SJSA1 (cell line): ENCODE data around the gene MAP3K7. TPM values are rescaled to one million over a fixed set of nuclear protein-coding genes. Genes with fewer than 3 reads are reported as not detected.
A peak's percentile ranks its signal among the peaks of the same experiment; 100 is the strongest.

Source experiments
- DNase-seq, 2 experiments: peaks; one replicate each; pipeline ENCODE4 v3.0.0-alpha.2; 2015 to 2020; ENCODE audit warnings: low spot score in 2 of 2, low read depth in 1 of 2
- H3K27ac ChIP-seq: fragments of 250-450 bp; sonication (Bioruptor Pico); 2 replicates; pipeline ENCODE4 v1.5.1; 2020; ENCODE audit warnings: mild to moderate bottlenecking, moderate library complexity
- H3K27me3 ChIP-seq: fragments of 250-450 bp; sonication (Bioruptor Pico); replicated peaks from 2 replicates; pipeline ENCODE4 v1.5.1; 2020; ENCODE audit warnings: mild to moderate bottlenecking, moderate library complexity
- H3K36me3 ChIP-seq: fragments of 250-450 bp; sonication (Bioruptor Pico); 2 replicates; pipeline ENCODE4 v1.5.1; 2020; ENCODE audit warnings: mild to moderate bottlenecking
- H3K4me1 ChIP-seq: fragments of 250-450 bp; sonication (Bioruptor Pico); replicated peaks from 2 replicates; pipeline ENCODE4 v1.6.1; 2021; ENCODE audit warnings: mild to moderate bottlenecking
- H3K4me3 ChIP-seq: fragments of 250-450 bp; sonication (Bioruptor Pico); 2 replicates; pipeline ENCODE4 v1.5.1; 2020; ENCODE audit warnings: mild to moderate bottlenecking
- H3K9me3 ChIP-seq: fragments of 250-450 bp; sonication (Bioruptor Pico); replicated peaks from 2 replicates; pipeline ENCODE4 v1.5.1; 2020; ENCODE audit warnings: mild to moderate bottlenecking
- total RNA-seq: library from RNA; depleted of rRNA; stranded (reverse); fragments of >200 nt; shearing (Covaris generic); gene quantifications from 2 replicates; pipeline ENCODE4 v1.2.3, GENCODE V29; 2014

The MAP3K7 gene
- total RNA-seq, 1 experiment from 2014 or later, result 43.2 TPM

GRCh38 chr6:90479603-90479926, 107.3 kb downstream of the MAP3K7 start:
- no peak for DNase-seq
- peaks cover 7% of the 10 kb centered on the region for H3K4me1 ChIP-seq
- no peak overlapping the region for H3K4me3 ChIP-seq
- H3K36me3 ChIP-seq, result no peaks in the 10 kb centered on the region
- no peak overlapping the region for H3K27ac ChIP-seq
- H3K27me3 ChIP-seq, result no peaks in the 10 kb centered on the region
- no peaks in the 10 kb centered on the region for H3K9me3 ChIP-seq

DNA sequence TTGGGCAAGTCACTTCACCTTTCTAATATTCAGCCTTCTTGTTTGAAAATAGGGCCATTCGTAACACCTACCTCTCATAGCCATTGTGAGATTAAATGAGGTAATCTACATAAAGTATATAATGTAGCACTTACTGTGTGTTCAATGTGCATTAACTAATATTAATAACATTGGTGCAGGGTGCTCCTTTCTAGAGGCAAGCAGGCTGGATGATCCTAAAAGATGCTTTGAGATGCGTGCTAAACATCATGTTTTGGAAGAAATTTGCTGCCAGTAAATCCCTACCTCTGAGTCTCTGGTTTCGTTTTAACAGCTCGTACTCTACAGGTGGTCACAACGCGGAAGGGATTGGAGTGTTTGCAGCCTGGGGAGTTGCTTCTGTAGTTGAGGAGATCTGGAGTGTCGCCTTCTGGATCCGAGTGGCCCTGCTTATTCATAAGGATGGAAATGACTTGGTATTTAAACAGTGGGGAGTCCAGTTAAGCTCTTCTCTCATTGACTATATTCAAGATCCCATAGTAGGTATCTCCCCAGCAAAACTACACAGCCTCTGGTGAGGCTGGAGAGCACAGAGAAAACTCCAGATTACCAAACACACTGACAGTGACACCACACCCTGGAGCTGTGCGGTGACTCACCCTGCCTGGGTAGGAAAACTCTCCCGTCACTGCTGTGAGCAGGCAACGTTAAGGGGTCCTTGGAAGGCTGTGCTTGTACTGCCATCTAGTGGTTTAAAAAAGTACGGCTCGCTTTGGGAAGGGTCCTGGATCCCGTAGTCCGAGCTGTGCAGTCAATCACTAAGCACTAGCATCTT, 107.9 kb downstream of the MAP3K7 start:
- Histone ChIP-seq H3K4me3 (no peak overlapping the region), H3K36me3 (no peaks in the 10 kb centered on the region), H3K9me3 (no peaks in the 10 kb centered on the region), H3K4me1 (peaks cover 9% of the 10 kb centered on the region), H3K27ac (peak overlapping the region; percentile 43), H3K27me3 (no peaks in the 10 kb centered on the region)
- peak; percentile 84 to 94 for DNase-seq

- H3K9me3 ChIP-seq, result no peaks in the 10 kb centered on the region
- peaks cover 16% of the 10 kb centered on the region for H3K4me1 ChIP-seq
- no peaks in the 10 kb centered on the region for H3K36me3 ChIP-seq
- no peaks in the 10 kb centered on the region for H3K27me3 ChIP-seq
- H3K4me3 ChIP-seq, result no peak overlapping the region
- no peak overlapping the region for H3K27ac ChIP-seq
- DNase-seq, result no peak
These were observed 108.6 kb downstream of the MAP3K7 start for GRCh38 chr6:90478278-90478677.

DNA sequence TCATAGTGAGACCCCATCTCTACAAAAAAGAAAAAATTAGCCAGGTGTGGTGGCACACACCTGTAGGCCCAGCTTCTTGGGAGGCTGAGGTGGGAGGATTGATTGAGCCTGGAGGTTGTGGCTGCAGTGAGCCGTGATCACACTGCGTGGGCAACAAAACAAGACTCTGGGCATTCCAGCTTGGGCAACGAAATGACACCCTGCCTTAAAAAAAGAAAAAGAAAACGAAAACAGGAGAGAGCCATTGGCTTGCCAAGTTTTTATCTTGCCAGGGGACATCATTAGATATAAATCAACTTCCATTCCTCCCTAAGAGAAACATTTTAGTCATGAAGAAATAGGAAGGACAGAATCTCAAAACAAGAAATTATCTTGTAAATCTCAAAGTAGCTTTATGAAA, 109.5 kb downstream of the MAP3K7 start:
- DNase-seq, result no peak
- Histone ChIP-seq H3K9me3 (no peaks in the 10 kb centered on the region), H3K27ac (no peak overlapping the region), H3K4me3 (no peak overlapping the region), H3K27me3 (no peaks in the 10 kb centered on the region), H3K36me3 (no peaks in the 10 kb centered on the region), H3K4me1 (peaks cover 18% of the 10 kb centered on the region)

DNA sequence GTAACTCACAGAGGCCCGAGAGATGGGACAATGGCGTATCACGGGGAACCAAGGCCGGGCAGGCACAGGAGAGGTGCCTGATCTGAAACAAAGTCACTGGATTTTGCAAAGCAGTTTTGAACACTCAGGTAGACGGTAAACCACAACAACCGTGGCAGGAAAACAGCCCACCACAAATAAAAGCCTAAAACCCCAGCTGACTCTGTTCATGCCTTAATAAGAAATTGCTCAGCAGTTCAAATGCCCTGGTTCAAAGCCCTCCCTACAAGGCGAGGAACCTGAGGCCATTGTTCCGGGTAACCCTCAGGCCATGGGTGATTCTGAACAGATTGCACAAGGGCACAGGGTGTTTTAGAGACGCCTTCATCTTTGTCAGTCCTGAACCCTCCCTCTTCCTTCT, 114.2 kb downstream of the MAP3K7 start:
- H3K36me3 ChIP-seq, result no peaks in the 10 kb centered on the region
- H3K27me3 ChIP-seq, result no peaks in the 10 kb centered on the region
- DNase-seq, result no peak
- no peaks in the 10 kb centered on the region for H3K9me3 ChIP-seq
- no peak overlapping the region for H3K4me3 ChIP-seq
- H3K27ac ChIP-seq, result no peak overlapping the region
- peaks cover 11% of the 10 kb centered on the region for H3K4me1 ChIP-seq

DNA sequence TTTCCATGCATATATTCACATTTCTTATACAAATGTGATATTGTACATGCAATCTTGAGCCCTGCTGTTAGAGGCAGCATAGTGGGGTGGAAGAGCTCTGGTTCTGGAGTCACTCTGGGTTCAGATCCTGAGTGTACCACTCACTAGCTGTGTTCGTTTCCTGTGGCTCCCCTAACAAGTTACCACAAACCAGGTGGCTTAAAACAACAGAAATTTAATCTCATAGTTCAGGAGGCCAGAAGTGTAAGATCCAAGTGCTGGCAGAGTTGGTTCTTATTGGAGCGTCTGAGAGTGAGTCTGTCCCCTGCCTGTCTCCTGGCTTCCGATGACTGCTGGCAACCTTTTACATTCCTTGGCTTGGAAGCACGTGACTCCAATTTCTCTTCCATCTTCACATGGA, 115.6 kb downstream of the MAP3K7 start:
- Histone ChIP-seq H3K4me1 (peaks cover 15% of the 10 kb centered on the region), H3K36me3 (no peaks in the 10 kb centered on the region), H3K27me3 (no peaks in the 10 kb centered on the region), H3K4me3 (no peak overlapping the region), H3K9me3 (no peaks in the 10 kb centered on the region), H3K27ac (no peak overlapping the region)
- DNase-seq, result no peak

GRCh38 chr6:90469906-90470305, 117.0 kb downstream of the MAP3K7 start:
- Histone ChIP-seq H3K36me3 (no peaks in the 10 kb centered on the region), H3K4me1 (peaks cover 18% of the 10 kb centered on the region), H3K9me3 (no peaks in the 10 kb centered on the region), H3K4me3 (no peak overlapping the region), H3K27ac (no peak overlapping the region), H3K27me3 (no peaks in the 10 kb centered on the region)
- no peak for DNase-seq

DNA sequence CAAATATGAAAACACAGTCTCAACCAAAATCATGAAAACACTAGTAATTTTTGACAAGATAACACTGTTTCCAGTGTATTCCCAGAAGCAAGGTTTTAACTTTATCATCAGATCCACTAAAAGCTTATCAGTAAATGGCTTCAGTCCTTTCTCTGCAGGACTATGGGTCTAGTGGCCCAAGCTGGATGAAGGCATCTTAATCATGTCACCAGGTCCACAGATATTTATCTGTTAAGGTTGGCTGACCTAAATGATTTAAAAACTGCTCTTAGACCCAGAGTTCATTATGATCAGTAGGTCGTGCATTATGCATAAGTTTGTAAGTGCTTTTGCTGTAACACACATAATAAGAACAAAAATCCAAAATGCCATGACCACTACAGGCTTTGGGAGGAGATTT, 118.0 kb downstream of the MAP3K7 start:
- Histone ChIP-seq H3K9me3 (no peaks in the 10 kb centered on the region), H3K36me3 (no peaks in the 10 kb centered on the region), H3K27ac (no peak overlapping the region), H3K4me1 (peaks cover 15% of the 10 kb centered on the region), H3K27me3 (no peaks in the 10 kb centered on the region), H3K4me3 (no peak overlapping the region)
- DNase-seq, result no peak

DNA sequence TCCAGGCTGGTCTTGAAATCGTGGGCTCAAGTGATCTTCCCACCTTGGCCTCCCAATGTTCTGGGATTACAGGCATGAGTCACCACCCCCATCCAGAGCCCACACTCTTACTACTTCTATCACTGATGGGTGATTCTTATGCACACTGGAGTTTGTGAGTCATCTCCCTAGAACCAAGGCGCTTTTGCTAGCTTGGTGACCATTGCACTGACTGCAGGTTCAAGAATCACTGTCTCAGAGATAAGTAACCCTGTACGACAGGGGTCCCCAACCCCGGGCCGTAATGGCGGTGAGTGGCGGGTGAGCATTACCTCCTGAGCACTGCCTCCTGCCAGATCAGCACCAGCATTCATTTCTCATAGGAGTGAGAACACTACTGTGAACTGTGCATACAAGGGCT, 118.8 kb downstream of the MAP3K7 start:
- Histone ChIP-seq H3K27ac (no peak overlapping the region), H3K27me3 (no peaks in the 10 kb centered on the region), H3K36me3 (no peaks in the 10 kb centered on the region), H3K4me3 (no peak overlapping the region), H3K4me1 (peaks cover 7% of the 10 kb centered on the region), H3K9me3 (no peaks in the 10 kb centered on the region)
- DNase-seq, result peak; percentile 17 to 52

GRCh38 chr6:90467546-90467945, 119.3 kb downstream of the MAP3K7 start:
- Histone ChIP-seq H3K27ac (no peak overlapping the region), H3K27me3 (no peaks in the 10 kb centered on the region), H3K9me3 (no peaks in the 10 kb centered on the region), H3K4me1 (peaks cover 7% of the 10 kb centered on the region), H3K36me3 (no peaks in the 10 kb centered on the region), H3K4me3 (no peak overlapping the region)
- no peak for DNase-seq

DNA sequence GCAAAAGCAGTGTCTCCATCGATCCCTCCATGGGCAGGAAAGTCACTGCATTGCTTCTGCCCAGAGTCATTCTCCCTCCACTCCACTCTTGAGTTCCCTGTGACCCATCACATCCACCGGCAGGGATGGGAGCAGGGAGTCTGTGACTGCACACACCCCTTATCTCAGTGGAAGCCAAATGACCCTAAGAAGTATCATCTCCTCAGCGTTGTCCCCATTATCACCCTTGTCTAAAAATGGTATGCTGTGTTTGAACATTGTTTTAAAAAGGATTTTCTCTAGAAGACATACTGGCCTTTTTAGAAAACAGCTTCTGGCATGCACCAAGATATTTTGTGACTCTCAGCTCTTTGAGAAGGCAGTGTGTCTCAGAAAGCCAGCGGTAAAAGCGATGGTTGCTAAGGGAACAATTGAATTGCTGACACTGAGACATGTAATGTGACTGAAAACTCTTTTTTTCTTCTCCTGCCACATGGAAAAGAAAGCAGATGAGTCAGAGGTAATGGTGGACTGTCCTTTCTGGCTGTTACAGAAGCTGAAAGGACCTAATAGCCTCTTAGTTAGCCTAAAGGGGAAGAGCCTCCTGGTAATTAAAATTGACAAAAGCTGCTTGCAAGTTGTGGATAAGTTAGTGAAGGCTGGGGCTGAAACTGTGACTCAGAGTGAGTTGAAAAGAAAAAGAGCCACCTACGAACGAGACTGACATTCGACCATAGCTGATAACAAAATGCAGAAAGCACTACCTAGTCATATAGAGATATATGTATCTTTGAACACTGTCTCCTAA, 120.5 kb downstream of the MAP3K7 start:
- Histone ChIP-seq H3K27ac (no peak overlapping the region), H3K27me3 (no peaks in the 10 kb centered on the region), H3K4me1 (peaks cover 7% of the 10 kb centered on the region), H3K36me3 (no peaks in the 10 kb centered on the region), H3K4me3 (no peak overlapping the region), H3K9me3 (no peaks in the 10 kb centered on the region)
- peak in 1 of 2 experiments; percentile 49 for DNase-seq

- H3K36me3 ChIP-seq, result no peaks in the 10 kb centered on the region
- DNase-seq, result no peak
- H3K4me1 ChIP-seq, result peaks cover 7% of the 10 kb centered on the region
- H3K27ac ChIP-seq, result no peak overlapping the region
- no peak overlapping the region for H3K4me3 ChIP-seq
- H3K9me3 ChIP-seq, result no peaks in the 10 kb centered on the region
- H3K27me3 ChIP-seq, result no peaks in the 10 kb centered on the region
These were observed 121.2 kb downstream of the MAP3K7 start for GRCh38 chr6:90465686-90466085.

DNA sequence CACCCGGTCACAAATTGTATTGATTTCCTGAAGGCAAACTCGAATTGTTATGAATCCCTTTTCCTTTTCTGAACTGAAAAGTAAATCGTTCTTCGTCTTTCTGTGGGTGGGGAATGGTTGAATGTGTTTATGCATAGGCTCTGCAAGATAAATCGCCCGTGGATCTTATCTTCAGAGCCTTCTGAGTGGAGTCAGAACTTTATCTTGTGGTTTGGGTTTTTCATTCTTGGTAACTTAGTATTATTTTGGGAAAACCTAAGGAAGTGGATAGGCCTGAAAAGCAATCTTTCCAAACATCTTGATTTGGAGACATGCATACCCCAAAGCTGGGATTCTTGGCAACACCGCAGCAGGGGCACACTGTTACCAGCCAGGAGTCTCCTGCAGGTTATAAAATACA, 122.4 kb downstream of the MAP3K7 start:
- Histone ChIP-seq H3K4me3 (no peak overlapping the region), H3K36me3 (no peaks in the 10 kb centered on the region), H3K27me3 (no peaks in the 10 kb centered on the region), H3K4me1 (peaks cover 7% of the 10 kb centered on the region), H3K27ac (no peak overlapping the region), H3K9me3 (no peaks in the 10 kb centered on the region)
- no peak for DNase-seq

DNA sequence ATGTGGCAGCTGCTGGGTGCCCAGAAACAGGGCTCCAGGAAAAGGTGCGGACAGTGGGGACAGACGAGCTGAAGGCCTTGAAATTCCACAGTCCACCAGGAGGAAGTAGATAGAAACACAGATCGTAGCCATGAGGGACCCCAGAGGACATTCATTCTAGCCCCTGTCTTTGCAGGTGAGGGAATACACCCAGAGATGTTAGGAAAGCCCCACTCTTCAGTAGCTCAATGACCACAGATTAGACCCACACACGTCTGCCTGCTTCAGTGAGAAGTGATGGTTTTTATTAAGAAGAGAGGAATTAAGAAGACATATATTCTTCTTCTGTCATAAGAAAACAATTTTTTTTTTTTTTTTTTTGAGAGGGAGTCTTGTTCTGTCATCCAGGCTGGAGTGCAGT, 123.0 kb downstream of the MAP3K7 start:
- H3K27ac ChIP-seq, result no peak overlapping the region
- H3K4me1 ChIP-seq, result peaks cover 7% of the 10 kb centered on the region
- no peaks in the 10 kb centered on the region for H3K27me3 ChIP-seq
- H3K9me3 ChIP-seq, result no peaks in the 10 kb centered on the region
- no peak for DNase-seq
- H3K4me3 ChIP-seq, result no peak overlapping the region
- H3K36me3 ChIP-seq, result no peaks in the 10 kb centered on the region
